Central memory CD8-positive, alpha-beta T cell (primary cell): ENCODE results near the gene IGSF21.

Source experiments
- ATAC-seq: fragments of 150-1000 bp; cut with Tn5 transposase; replicated peaks from 2 replicates; pipeline ENCODE4 v1.10.0; 2022; ENCODE audit warnings: mild to moderate bottlenecking, moderate FRiP score, moderate number of reproducible peaks; ENCODE audit not compliant: poor library complexity, severe bottlenecking; ENCODE audit errors: extremely low read depth
- DNase-seq, 2 donors: peaks; one replicate each; pipeline ENCODE4 v3.0.0; 2021; ENCODE audit warnings: low spot score in 2 of 2
- H3K27ac Mint-ChIP-seq: one replicate; pipeline ENCODE4 v1.8.0; 2022; ENCODE audit warnings: low read depth, mild to moderate bottlenecking, moderate library complexity, mixed read lengths
- H3K27me3 Mint-ChIP-seq: one replicate; pipeline ENCODE4 v1.8.0; 2022; ENCODE audit warnings: mixed read lengths
- H3K36me3 Mint-ChIP-seq: one replicate; pipeline ENCODE4 v1.8.0; 2022; ENCODE audit warnings: mild to moderate bottlenecking, moderate library complexity, mixed read lengths; ENCODE audit not compliant: insufficient read depth
- H3K4me1 Mint-ChIP-seq: one replicate; pipeline ENCODE4 v1.8.0; 2022; ENCODE audit warnings: mixed read lengths
- H3K4me3 Mint-ChIP-seq: one replicate; pipeline ENCODE4 v1.8.0; 2022; ENCODE audit warnings: mild to moderate bottlenecking, moderate library complexity, mixed read lengths
- H3K9me3 Mint-ChIP-seq: one replicate; pipeline ENCODE4 v1.8.0; 2022; ENCODE audit warnings: mixed read lengths

Gene IGSF21

DNA sequence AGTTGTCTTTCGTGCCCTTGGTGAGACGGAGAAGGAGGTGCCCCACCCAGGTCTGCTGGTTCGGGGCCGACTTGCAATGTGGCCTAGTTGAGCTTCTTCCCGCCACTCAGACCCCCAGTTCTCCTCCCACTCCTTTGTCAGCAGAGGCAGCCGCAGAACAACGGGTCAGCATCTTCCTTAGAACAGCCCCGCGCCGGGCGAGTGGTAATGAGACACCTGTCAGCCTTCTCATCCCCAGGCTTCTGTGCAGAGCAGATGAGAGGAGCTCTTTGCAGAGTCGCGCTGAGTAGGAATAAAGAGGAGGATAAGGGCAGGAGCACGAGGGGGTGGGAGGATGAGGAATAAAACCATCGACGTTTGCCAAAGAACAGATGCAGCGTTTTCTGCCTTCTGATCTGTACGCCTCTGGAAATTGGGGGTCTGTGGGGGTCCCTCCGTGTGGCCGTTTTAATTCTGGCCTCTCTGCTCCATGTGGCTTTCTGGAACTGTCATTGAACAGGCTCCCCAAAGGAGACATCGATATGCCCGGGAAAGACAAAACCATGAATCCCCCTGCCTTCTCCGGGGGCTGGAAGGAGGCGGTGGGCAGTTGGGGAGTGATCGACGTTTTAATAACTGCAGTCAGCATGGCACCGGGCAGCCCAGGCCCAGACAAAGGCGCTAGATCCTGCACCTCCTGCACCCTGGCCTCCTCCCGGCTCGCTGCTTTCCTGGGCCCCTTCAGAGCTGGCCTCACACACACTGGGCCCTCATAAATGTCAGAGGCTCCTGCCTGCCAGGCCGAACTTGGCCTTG, 27.5 kb upstream of the IGSF21 start:
- no peaks in the 10 kb centered on the region for H3K4me1 Mint-ChIP-seq
- H3K27me3 Mint-ChIP-seq: peaks cover 44% of the 10 kb centered on the region
- DNase-seq (no peak), ATAC-seq (no peak)
- no peaks in the 10 kb centered on the region for H3K36me3 Mint-ChIP-seq
- H3K9me3 Mint-ChIP-seq: no peaks in the 10 kb centered on the region
- H3K27ac Mint-ChIP-seq: no peak overlapping the region
- no peak overlapping the region for H3K4me3 Mint-ChIP-seq

DNA sequence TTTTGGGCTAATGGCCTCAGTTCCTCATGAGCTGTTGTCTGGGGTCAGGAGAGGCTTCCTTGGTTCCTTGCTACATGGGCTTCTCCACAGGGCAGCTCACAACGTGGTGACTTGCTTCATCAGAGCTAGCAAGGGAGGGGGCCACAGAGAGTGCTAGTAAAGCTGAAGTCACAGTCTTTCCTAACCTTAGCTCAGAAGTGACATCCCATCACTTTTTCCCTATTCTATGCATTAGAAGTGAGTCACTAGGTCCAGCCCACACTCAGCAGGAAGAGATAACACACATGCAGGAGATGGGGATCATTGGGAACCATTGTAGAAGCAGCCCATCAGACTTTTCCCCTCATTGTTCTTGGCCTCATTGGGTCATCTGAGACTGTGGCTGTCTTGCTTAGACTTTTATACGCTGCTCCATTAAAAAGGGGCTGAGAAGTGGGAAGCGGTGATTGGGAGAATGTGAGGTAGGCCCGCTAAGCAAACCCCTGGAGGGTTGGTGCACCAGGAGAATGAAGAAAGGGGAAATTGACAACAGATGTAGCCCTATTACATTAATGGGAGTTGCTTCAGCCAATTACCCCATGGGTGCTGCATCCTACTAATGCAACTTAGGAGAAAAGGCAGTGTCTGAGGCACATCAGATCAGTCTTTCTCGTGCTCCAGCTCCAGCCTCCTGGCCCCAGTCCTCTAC, 22.1 kb upstream of the IGSF21 start:
- Mint-ChIP-seq H3K36me3 (no peaks in the 10 kb centered on the region), H3K4me1 (no peaks in the 10 kb centered on the region), H3K4me3 (no peak overlapping the region), H3K9me3 (no peaks in the 10 kb centered on the region), H3K27me3 (peaks cover 55% of the 10 kb centered on the region), H3K27ac (no peak overlapping the region)
- no peak for DNase-seq
- ATAC-seq: no peak

DNA sequence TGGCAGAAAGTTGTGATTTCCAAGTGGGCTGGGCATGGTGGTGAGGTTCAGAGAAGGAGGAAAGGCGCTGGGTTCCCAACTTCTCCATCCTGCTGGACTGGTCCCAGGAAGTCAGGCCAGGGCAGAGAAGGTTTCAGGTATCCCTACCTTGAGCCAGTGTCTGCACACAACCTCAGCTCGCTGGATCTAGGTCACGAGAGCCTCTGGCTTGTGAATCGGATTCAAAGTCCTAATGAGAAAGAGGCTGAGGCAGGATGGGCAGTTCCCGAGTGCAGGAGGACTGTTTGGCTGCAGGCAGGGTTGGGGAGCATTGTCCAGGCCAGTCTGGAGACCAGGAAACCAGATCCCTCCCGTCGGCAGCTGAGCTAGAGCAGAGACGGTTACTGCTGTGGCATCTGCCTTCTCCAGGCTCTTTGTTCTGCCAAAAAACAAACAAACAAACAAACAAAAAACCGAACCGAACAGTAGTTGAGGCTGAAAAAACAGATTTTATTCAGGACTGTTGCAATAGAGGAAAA, 19.5 kb upstream of the IGSF21 start:
- no peaks in the 10 kb centered on the region for H3K36me3 Mint-ChIP-seq
- no peaks in the 10 kb centered on the region for H3K4me1 Mint-ChIP-seq
- no peak for ATAC-seq
- no peak overlapping the region for H3K27ac Mint-ChIP-seq
- DNase-seq: no peak
- no peak overlapping the region for H3K4me3 Mint-ChIP-seq
- peaks cover 66% of the 10 kb centered on the region for H3K27me3 Mint-ChIP-seq
- no peaks in the 10 kb centered on the region for H3K9me3 Mint-ChIP-seq

DNA sequence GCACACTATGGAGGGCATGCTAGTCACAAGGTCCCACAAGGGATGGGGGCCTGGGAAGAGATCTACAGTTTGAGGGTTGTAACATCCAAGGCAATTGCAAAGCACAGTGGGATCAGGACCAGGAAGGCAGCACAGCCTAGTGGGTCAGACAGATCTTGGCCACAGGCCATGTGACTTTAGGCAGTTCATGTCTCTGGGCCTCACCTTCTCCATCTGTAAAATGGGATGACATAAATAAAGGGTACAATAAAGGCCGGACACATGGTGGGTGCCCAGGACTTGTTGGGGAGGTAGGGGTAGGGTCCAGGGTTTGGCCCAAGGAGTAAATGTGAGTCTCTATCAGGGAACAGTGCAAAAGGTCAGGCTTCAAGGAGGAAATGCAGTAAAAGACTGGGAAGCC, 18.1 kb upstream of the IGSF21 start:
- H3K9me3 Mint-ChIP-seq: no peaks in the 10 kb centered on the region
- no peak for ATAC-seq

DNA sequence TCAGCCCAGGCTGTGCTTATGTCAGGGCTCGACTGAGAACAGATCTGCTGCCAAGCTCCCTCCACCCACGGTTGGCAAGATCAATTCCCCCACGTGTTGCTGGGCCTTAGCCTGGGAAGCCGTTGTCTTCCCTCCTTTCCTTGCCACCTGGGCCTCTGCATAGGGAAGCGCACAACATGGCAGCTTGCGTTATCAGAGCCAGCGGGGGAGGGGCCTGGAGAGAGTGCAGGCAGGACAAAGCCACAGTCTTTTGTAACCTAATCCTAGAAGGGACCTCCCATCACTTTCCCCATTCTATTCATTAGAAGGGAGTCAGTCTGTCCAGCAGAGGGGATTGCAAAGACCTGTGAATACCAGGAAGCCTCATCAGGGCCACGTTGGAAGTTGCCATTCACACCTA, 17.0 kb upstream of the IGSF21 start:
- ATAC-seq: no peak
- no peaks in the 10 kb centered on the region for H3K36me3 Mint-ChIP-seq
- H3K27ac Mint-ChIP-seq: no peak overlapping the region
- H3K27me3 Mint-ChIP-seq: peaks cover 66% of the 10 kb centered on the region
- H3K4me3 Mint-ChIP-seq: no peak overlapping the region
- H3K4me1 Mint-ChIP-seq: no peaks in the 10 kb centered on the region
- no peaks in the 10 kb centered on the region for H3K9me3 Mint-ChIP-seq
- no peak for DNase-seq

More for the DNA sequence above, 18.1 kb upstream of the IGSF21 start:
- Mint-ChIP-seq H3K4me1 (no peaks in the 10 kb centered on the region), H3K36me3 (no peaks in the 10 kb centered on the region), H3K27me3 (peaks cover 66% of the 10 kb centered on the region), H3K27ac (no peak overlapping the region), H3K4me3 (no peak overlapping the region)
- no peak for DNase-seq

DNA sequence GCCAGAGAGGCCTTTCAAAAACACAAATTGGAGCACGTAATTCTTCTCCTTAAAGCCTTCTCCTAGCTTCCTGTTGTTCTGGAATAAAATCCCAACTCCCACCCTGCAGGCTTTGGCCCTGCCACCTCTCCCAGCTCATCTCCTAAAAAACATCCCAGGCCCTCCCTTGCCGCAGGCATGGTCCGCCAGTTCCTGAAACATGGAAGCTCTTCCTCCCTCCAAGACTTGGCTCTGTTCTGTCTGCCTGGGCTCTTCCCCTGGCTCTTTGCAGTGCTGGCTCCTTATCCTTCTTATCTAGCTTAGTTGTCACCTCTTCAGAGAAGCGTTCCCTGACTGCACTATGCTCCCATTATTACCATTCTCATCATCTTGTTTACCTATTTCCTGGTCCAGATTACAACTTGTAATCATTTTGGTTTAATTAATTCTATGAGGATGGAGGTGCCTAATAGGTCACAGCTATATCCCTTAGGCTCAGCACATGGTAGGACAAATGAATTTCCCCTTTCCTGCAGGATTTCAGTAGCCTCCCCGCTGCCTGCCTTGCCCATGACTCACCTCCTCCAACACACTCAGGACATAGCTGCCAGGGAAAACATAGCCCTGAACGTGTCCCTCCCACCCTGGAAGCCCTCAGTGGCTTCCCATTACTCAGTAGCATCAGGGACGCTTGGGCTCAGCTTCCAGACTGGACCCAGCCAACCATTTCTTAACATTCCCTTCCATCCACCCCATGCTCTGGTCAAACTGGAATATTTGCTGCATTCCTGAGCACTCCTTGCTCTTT, 15.7 kb upstream of the IGSF21 start:
- no peak overlapping the region for H3K27ac Mint-ChIP-seq
- no peaks in the 10 kb centered on the region for H3K36me3 Mint-ChIP-seq
- H3K9me3 Mint-ChIP-seq: no peaks in the 10 kb centered on the region
- no peak for ATAC-seq
- DNase-seq: no peak
- no peaks in the 10 kb centered on the region for H3K4me1 Mint-ChIP-seq
- H3K4me3 Mint-ChIP-seq: no peak overlapping the region
- H3K27me3 Mint-ChIP-seq: peaks cover 59% of the 10 kb centered on the region

DNA sequence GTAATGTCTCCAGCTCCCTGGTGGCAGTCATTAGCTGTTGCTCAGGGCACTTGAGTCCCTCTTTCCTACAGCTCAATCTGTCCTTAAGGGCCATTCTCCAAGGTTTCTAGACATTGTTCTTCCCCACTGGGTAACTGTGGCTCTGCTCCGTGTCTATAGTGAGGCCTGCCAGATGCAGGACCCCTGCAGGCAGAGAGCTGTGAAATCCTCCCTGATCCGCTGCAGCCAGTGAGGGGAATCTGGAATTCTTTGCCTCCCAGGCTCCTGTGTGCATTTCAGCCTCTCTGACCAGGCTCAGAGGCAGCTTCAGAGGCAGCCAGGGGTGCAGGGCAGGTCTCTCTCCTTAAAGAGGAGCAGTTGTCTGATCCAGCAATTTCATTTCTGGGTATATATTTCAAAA, 14.4 kb upstream of the IGSF21 start:
- Mint-ChIP-seq H3K27ac (no peak overlapping the region), H3K9me3 (no peaks in the 10 kb centered on the region), H3K27me3 (peaks cover 54% of the 10 kb centered on the region), H3K4me1 (no peaks in the 10 kb centered on the region), H3K4me3 (no peak overlapping the region), H3K36me3 (no peaks in the 10 kb centered on the region)
- no peak for ATAC-seq
- no peak for DNase-seq

DNA sequence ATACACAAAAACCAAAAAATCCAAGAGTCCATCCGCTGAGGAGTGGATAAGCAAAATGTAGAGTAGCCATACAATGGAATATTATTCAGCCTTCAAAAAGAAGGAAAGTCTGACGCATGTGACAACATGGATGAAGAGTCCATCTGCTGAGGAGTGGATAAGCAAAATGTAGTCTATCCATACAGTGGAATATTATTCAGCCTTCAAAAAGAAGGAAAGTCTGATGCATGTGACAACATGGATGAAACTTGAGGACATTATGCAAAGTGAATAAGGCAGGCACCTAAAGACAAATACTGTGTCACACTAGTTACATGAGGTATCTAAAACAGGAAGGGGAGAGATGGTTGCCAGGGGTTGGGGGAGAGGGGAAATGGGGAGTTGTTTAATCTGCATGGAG, 14.0 kb upstream of the IGSF21 start:
- H3K27ac Mint-ChIP-seq: no peak overlapping the region
- no peaks in the 10 kb centered on the region for H3K36me3 Mint-ChIP-seq
- DNase-seq: no peak
- ATAC-seq: no peak
- H3K4me3 Mint-ChIP-seq: no peak overlapping the region
- no peaks in the 10 kb centered on the region for H3K4me1 Mint-ChIP-seq
- H3K9me3 Mint-ChIP-seq: no peaks in the 10 kb centered on the region
- H3K27me3 Mint-ChIP-seq: peaks cover 52% of the 10 kb centered on the region

DNA sequence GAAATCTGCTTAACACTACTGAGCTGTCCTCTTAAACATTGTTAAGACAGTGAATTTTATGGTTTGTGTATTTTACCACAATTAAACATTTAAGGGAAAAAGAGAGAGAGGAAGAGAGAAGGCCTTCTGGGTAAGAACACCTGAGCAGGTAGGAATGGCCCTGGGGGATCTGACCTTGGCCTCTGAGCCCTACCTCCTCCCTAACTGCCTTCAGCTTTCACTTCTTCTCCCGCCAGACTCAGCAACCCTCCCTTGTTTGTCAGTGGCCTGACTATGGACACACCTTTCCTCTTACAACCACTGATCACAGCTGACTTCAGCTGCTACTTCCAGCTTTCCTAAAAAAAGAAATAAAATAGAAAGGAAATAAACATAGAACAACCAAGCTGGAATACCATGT, 13.5 kb upstream of the IGSF21 start:
- no peaks in the 10 kb centered on the region for H3K9me3 Mint-ChIP-seq
- no peaks in the 10 kb centered on the region for H3K36me3 Mint-ChIP-seq
- no peak overlapping the region for H3K27ac Mint-ChIP-seq
- H3K4me3 Mint-ChIP-seq: no peak overlapping the region
- DNase-seq (no peak), ATAC-seq (no peak)
- H3K27me3 Mint-ChIP-seq: peaks cover 48% of the 10 kb centered on the region
- no peaks in the 10 kb centered on the region for H3K4me1 Mint-ChIP-seq

DNA sequence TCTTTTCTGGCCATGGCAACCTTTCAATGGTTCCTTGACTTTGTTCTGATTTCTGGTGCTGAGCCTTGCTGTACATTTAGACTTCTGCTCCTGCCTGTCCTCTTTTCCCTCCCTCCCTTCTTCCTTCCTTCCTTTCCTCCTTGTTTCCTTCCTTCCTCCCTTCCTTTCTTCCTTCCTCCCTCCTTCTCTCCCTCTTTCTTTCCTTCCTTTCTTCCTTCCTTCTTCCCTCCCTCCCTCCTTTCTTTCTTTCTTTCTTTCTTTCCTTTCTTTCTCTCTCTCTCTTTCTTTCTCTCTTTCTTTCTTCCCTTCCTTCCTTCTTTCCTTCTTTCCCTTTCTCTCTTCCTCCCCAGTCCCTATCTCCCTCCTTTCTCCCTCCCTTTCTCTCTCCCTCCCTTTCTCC, 10.4 kb upstream of the IGSF21 start:
- H3K36me3 Mint-ChIP-seq: no peaks in the 10 kb centered on the region
- DNase-seq (no peak), ATAC-seq (no peak)
- no peaks in the 10 kb centered on the region for H3K4me1 Mint-ChIP-seq
- H3K27me3 Mint-ChIP-seq: peaks cover 45% of the 10 kb centered on the region
- H3K27ac Mint-ChIP-seq: no peak overlapping the region
- no peak overlapping the region for H3K4me3 Mint-ChIP-seq
- H3K9me3 Mint-ChIP-seq: no peaks in the 10 kb centered on the region

DNA sequence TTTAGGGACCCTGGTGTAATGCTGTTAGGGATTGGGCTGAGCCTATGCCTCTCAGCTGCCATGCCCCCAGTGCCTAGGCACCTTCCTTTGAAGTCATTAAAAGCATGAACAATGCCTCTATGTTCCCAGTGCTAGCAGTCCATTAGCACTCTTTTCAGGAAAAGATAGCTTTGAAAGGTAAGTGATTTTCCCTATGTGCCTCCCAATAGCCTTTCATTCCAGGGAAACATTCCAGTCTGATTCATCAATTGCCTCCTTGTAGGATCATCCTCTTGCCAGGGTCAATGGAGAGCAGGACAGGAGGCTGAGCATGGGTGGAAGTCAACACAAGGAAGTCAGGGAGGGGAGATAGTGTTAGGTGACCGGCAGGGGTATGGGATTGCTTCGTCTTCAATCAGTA, 8.6 kb upstream of the IGSF21 start:
- no peaks in the 10 kb centered on the region for H3K36me3 Mint-ChIP-seq
- H3K4me1 Mint-ChIP-seq: no peaks in the 10 kb centered on the region
- peaks cover 41% of the 10 kb centered on the region for H3K27me3 Mint-ChIP-seq
- no peaks in the 10 kb centered on the region for H3K9me3 Mint-ChIP-seq
- H3K27ac Mint-ChIP-seq: no peak overlapping the region
- no peak overlapping the region for H3K4me3 Mint-ChIP-seq
- ATAC-seq: no peak
- DNase-seq: no peak

DNA sequence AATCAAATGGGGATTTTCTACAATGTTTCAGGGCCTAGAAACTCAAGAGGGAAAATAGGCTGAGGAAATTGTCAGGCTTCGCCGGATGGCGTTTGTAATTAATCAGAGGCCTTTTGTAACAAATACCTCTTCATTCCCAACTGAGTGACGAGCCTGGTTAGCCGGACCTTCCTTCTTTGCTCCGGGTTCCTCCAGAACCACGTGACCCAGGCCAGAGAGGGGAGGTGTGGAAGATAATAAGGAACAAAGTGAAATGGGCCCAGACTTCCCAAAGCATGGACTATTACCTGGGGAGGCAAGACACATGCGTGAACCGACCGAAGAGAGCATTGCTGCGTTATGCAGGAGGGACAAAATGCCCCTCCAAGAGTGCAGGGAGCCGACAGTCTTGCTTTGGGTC, 7.5 kb upstream of the IGSF21 start:
- Mint-ChIP-seq H3K27ac (no peak overlapping the region), H3K9me3 (no peaks in the 10 kb centered on the region), H3K27me3 (peaks cover 39% of the 10 kb centered on the region), H3K4me3 (no peak overlapping the region), H3K36me3 (no peaks in the 10 kb centered on the region), H3K4me1 (no peaks in the 10 kb centered on the region)
- ATAC-seq: no peak
- no peak for DNase-seq
